ENCODE data around the gene VCL.

- no peak for TF ChIP-seq POLR2AphosphoS5 (IDR thresholded peaks at IDR 0.05; ENCODE audit: borderline replicate concordance, low read depth, low read length)
- TF ChIP-seq EZH2 (IDR thresholded peaks at IDR 0.05), result no peak
- TF ChIP-seq FOXP2 (optimal IDR thresholded peaks at IDR 0.05; ENCODE audit: control extremely low read depth, extremely low read length, insufficient read depth), result no peak
These were observed 85.4 kb downstream of the VCL start for GRCh38 chr10:74083304-74083703.

Measured in SK-N-MC (cell line).